HG02852 (cell line): ENCODE results near the gene TXN2.
"Not testable (repeated sequence)": the region's sequence is repeated elsewhere in the genome, so short reads cannot be mapped to it uniquely, and the experiment has no call there.

ENCODE experiments used
- ATAC-seq: cut with Tn5 transposase; IDR thresholded peaks from one replicate; pipeline ENCODE4 v1.9.1; 2021; ENCODE audit warnings: mild to moderate bottlenecking, moderate library complexity; ENCODE audit not compliant: unreplicated experiment

The TXN2 gene, protein sequence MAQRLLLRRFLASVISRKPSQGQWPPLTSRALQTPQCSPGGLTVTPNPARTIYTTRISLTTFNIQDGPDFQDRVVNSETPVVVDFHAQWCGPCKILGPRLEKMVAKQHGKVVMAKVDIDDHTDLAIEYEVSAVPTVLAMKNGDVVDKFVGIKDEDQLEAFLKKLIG

DNA sequence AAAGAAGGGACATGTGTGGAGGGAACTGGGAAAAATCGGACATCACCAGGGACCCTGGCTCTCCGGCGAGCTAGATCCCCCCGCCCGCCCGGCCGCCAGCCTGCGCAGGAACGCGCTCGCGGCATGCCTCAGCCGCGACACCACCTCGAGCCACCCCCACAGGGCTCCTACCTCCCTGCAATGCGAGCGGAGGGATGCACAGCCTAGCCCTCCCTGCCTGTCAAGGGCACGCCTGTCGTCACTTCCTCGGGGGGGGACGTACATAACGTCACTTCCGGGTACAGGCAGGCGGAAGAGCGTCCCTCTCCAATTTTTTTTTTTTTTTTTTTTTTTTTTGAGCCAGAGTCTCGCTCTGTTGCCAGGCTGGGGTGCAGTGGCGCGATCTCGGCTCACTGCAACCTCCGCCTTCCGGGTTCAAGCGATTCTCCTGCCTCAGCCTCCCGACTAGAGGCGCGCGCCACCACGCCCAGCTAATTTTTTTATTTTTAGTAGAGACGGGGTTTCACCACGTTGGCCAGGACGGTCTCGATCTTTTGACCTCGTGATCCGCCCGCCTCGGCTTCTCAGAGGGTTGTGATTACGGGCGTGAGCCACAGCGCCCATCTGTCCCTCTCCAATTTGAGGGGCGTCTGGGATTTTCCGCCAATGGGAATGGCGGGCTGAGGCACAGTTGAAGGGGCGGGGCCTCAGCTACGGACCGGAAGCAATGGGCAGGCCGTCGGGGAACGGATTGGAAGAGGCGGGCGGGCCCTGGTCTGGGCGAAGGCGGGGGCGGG lies at the start of gene TXN2:
Gene TXN2, minus strand, starts transcription at position 248 of the 776 bp plus-strand sequence. CDS start 803 bp downstream, outside the sequence.
- ATAC-seq, result peak; percentile 84

DNA sequence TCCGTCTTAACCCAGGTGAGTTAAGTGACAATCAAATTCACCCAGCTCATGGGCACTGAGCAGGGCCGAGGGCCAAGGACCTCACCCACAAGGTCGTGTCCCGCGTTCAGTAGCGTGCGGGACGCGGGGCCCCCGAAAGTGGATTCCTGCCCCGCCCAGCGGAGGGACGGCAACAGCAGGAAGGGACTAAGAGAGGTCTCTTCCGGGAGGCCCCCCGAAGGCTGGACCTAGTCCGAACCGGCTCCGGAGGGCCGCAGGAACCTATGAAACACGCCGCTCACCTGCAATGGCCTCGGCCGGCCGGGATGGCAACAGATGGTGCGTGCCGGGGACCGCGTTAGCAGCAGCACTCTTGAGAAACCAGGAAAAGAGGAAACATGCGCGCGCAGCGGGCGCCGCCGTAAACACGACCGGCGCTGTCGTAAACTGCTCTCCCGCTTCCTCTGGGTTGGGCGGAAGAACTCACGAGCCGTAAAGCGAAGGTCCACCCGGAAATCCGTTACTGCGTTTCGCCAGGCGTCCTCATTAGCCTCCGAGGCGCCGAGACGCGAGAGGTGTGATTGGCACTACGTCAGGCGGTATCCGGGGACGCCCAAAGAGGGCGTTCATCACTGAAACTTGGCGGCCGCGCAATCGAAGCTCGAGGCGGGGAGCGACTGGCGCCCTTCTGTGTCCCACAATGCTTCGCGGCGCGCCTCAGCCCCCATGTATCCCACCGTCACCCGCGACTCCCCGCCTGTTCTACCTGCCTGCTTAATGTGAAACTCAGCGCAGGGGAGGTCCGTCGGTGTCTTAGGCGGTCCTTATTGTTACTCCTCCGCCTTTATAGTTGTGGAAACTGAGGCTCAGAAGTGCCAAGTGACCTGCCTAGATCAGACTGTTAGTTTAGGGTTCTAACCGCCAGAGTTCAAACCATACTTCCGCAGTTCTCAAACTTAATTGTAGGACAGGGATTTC lies 47.6 kb upstream of the TXN2 start, which contains the start of gene EIF3D:
Gene EIF3D, minus strand, starts transcription at position 372 of the 957 bp plus-strand sequence. CDS start 3,045 bp downstream, outside the sequence.
- peak; percentile 94 for ATAC-seq

DNA sequence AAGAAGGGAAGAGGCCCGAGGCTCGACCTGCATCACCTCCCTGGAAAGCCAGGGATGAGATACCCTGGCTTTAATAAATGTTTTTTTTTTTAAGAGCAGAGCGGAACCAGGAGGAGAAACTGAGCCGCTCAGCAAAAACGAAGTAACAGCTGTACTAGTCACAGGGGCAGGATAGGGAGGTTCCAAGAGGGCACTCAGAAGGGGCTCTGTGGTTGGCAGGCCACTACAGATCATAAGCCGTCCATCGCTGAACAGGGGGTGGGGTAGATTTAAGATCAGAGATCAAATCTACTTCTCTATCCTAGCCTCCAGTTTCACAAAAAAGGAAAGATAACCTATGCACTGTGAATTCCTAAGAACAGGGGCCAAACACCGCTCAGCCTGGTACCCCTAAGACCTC lies 46.9 kb upstream of the TXN2 start:
- ATAC-seq, result no peak

DNA sequence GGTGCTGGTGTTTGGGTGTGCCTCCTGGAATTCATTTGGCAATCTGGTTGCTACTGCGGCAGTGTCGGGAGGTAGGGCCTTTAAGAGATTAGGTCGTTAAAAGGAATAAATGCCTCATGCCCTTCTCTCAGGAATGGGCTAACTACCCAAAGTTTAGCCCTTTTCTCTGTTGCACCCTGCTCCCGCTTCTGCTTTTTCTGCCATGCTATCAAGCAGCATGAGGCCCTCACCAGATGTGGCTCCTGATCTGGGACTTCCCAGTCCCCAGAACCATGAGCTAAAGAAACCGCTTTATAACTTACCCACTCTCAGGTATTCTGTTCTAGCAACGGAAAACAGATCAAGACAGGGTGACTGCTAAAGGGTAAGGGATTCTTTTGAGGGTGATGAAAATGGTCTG lies 41.2 kb upstream of the TXN2 start:
- ATAC-seq, result no peak

DNA sequence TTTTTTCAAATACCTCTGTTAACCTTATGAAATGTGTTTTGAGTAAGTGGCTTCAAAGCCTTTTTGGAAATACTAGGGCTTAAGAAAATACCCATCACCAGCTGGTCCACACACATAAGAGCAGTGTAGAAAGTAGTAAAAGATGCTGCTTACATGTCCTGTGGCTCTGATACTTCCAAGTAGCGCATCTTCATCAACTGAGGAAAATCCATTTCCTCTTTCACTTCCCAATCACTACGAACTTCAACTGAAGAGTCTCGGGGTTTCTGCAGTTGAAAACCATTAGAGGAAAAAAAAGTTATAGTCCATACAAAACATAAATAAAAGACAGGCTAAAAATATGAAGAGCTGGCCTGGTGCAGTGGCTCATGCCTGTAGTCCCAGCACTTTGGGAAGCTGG lies 39.0 kb upstream of the TXN2 start:
- ATAC-seq, result no peak

DNA sequence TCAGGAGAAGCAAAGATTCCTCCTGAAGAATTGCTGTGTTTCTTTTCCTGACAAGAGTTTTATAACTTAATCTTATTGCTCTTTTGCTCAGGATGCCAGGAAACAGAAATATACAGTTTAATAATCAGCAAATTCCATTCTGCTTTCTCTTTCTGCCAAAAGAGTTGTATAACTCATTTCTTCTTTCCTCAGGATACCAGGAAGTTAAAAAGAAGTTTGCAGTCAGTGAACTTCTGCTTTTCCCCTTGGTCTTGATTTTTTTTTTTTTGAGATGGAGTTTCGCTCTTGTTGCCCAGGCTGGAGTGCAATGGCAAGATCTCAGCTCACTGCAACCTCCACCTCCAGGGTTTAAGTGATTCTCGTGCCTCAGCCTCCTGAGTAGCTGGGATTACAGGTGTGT lies 38.5 kb upstream of the TXN2 start:
- ATAC-seq, result not testable (repeated sequence)

DNA sequence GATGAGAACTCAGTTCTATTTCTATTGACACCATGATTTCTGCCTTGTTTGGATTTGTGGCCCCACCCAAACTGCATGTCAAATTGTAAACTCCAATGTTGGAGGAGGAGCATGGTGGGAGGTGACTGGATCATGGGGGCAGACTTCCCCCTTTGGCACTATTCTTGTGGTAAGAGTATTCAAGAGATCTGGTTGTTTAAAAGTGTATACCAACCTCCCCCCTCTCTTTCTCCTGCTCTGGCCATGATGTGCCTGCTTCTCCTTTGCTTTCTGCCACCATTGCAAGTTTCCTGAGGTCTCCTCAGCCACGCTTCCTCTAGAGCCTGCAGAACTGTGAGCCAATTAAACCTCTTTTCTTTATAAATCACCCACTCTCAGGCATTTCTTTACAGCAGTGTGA lies 33.3 kb upstream of the TXN2 start:
- no peak for ATAC-seq

DNA sequence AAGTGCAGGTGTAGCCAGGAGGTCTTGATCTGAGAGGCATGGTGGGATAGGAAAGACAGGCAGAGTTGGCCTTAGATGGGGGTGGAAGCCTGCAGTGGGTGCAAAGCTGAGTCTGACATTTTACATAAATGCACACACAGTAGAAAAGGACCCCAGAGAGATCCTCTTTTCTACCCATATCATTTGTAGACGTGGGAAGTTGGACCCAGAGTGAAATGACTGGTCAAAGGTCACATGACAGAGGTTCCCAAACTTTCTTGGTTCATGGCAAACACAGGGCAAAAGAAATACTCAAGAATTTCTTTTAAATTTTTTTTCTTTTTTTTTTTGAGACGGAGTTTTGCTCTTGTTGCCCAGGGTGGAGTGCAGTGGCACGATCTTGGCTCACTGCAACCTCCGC lies 31.6 kb upstream of the TXN2 start:
- ATAC-seq, result no peak

DNA sequence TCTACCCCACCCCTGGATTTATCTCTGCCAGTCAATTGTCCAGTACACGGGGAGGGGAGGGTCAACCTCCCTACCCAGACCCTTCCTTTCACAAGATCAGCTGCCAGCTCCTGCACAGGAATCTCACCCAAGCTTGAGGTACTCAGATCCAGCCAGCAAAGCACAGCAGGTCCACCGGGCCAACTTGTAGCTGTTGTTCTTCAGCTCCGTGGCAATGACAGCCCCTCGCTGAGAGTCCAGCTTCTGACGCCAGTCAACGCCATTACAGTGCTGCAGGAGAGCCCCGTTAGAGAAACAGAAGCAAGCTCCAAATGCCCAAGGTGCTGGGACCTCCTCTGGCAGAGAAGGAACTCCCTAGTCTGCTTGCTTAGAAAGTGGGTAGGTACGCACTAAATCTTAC lies 30.9 kb upstream of the TXN2 start:
- no peak for ATAC-seq

DNA sequence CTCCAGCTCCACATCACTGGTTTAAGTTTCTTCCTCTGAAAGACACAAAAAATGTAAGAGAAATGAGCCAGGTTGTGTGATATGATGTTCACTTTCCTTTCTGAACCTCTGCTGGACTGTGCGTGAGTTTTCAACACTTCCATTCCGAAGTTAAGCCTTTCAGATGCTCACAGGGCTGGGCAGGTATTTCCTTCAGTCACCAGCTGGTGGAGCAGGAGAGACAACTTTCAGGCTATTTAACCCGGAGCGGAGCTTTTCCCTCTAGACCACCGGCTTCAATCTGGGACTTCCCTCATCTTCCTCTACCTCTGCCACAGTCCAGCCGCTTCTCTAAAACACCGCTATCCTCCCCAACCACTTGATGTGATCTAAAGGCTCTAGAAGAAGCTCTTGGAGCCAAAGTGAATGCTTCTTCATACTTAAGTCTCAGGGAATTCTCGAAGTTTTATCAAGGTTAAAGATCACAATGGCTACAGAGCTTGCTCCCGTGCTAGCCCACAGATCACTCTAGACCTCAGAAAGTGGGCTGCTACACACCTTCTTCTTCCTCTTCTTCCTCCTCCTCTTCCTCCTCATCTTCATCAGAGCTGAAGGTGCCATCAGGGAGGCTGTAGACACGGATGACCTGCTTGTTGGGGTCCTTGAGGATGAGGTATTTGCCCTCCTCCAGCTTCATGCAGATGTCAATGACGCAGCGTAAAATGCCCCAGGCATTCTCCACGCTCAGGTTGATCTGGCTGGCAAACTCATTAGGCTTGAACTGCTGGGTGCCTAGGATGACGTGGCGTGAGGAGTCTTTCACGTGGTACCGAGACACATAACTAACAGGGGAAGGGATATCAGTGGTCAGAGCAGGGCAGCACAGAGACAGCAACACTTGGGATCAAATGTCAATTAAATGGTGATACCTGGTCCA lies 29.8 kb upstream of the TXN2 start:
- ATAC-seq, result no peak

DNA sequence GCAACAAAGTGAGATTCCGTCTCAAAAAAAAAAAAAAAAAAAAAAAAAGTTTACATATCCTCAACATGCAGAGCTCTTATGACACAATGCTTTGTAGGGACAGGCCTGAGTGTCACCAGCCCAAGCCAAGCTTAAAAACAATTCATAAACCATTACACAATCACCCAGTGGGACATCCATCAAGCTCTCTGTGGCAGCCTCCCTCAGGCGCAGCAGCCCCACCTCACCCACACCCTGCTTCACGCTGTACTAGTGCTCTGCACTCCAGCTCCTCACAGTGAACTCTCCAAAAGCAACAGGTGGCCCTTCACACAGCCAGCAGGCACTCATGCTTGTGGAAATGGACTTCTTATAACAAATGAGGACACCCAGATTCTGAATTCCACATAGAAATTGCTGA lies 28.9 kb upstream of the TXN2 start:
- no peak for ATAC-seq

DNA sequence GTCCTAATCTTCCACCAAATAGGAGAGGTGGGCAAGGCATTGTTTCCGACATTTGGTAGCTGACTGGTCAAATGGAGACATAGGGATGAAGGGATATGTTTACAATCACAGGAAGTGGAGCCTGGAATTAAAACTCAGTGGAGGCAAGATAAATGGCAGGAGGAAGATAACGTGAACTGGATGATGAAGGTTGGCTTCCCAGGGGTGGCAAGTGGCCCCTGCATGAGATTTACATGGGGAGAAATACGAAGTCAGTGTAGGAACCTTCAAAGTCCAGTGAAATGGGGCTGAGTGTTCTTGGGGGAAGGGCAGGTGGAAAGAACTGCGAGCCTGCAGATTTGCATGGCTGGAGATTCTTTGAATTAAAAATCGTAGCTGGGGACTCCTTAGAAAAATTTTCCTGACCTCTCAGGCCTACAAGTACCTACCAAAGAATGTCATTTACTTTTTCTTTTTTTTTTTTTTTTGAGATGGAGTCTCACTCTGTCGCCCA lies 26.1 kb upstream of the TXN2 start:
- no peak for ATAC-seq

DNA sequence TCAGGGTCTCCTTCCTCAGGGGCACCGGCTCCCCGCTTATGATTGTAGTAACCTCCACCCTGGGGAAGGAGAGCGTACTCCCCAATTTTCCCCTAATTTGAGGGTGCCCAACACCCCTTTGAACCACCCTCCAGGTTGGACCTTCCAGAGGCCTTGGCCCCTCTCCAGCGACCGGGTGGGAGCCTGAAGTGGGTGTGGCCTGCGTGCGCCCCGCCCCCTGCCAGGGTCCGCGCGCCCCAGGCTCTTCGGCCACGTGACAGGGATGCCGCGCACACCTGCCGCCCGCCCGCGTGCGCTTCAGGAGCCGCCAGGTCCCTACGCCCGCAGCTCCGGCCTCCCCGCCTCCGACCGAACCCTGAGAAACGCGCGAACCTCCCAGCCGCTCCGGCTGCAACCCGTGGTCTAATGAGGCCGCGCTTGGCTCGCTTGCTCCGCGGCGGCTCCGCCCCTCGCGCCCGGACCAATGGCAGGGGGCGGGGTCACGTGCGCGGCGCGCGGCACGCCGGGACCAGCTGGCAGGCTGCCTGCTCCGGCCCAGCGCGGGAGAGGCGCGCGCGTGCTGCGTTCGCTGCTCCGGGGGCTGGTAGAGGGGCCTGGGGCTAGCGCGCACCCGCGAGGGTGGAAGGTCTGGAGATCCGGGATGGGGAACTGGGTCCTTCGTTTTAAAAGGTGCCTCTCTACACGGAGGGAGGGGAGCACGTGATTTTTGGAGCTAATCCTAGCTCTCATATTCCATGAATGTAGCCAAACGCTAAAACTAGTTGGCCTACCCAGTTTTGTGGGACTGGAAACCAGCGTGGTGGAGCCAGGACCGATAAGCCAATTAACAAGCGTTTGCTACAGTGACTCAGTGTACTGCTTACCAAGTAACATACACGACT lies 25.4 kb upstream of the TXN2 start, which contains the start of gene FOXRED2:
Gene FOXRED2, minus strand, starts transcription at position 404 of the 881 bp plus-strand sequence. CDS start 618 bp downstream, outside the sequence.
- peak; percentile 86 for ATAC-seq

DNA sequence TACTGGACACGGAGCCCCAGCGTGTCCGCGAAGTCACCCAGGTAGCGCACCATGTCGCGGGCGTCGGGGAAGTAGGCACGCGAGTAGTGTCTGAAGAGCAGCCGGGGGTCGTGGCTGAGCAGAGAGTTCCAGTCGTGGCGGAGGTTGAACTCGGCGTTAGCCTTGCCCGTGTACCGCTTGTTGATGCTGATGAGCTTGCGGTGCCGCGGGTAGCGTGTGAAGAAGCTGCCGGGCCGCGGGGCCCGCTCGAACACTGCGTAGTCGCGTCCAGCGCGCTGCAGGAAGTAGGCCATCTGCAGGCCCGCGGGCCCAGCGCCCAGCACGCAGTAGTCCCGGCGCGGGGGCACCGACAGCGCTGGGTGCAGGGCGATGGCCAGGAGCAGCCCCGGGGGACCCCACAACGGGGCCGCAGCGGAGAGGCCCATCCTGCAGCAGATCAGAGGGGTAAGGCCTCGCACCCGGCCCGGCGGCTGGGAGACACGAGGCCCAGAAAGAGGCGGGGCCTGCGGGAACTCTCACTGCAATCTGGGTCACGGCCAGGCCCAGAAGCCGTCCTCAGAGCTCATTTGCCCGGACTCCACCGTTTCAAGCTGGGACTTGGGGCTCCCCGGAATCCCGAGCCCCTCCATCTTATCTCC lies 24.7 kb upstream of the TXN2 start:
- ATAC-seq, result no peak

DNA sequence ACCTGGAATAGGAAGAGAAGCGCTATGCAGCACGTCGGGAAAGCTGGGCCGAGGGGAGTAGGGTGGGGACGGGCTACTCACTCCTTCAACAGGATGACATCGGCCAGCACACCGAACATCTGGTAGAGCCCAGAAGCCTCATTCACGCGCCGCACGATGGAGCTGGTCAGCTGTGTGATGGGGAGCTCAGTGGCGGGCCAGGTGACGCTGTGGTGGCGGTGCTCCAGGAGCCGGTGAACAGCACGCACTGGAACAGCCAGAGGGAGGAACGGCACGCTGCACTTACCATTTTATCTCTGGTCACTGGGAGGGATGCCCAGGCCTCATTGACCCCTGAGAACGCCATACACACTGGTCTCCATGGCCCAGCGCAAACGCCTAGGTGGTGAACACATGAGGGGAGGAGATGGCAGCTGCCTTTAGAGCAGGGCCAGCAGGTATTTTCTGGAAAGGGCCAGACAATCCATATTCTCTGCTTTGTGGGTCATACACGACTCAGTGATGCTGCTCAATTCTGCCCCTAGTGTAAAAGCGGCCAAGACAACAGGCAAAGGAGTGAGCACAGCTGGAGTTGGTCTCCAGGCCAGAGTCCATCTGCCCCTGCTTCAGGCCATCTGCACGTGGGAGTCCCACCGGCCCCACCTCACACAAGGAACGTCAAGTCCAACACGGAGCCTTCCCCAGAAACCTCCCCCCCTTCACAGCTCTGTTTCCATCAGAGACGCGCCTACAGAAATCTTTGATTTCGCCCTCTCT lies 16.6 kb upstream of the TXN2 start:
- ATAC-seq, result no peak

DNA sequence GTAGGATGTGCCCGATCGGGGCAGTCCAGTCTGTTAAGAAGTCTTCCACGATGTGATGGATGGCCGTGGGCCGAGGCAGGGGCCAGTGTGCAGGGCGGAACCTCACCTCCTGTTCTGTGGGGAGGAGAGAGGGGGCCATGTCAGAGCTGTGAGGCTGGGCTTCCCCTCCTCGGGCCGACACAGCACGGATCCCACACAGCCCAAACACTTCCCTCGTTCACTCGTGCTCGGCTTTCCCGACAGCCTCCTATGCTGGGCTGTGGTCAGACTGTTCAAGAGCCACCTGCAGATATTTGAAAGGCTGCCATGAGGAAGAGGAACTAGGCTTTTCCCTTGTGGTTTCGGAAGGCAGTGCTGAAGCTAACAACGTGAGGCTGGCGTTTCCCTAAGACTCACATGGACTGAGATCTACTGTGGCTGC lies 12.3 kb upstream of the TXN2 start:
- peak; percentile 62 for ATAC-seq

DNA sequence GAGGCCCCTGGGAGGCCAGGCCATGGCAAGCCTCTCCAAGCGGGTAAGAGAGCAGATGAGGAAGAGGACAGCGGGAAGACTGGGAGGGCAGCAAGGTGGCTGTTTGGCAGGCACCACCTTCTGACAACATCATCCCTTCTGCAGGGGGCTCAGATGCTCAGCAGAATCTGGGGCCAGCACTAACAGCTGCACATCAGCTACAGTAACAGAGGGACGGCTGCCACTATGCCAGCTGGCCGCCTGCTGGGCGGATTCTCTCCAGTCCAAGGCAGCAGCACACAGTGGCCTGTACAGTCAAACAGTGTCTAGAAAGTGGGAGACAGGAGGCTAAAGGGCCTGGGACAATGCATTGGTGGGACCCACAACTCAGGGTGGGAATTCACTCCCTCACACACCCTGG lies 10.7 kb upstream of the TXN2 start:
- no peak for ATAC-seq

DNA sequence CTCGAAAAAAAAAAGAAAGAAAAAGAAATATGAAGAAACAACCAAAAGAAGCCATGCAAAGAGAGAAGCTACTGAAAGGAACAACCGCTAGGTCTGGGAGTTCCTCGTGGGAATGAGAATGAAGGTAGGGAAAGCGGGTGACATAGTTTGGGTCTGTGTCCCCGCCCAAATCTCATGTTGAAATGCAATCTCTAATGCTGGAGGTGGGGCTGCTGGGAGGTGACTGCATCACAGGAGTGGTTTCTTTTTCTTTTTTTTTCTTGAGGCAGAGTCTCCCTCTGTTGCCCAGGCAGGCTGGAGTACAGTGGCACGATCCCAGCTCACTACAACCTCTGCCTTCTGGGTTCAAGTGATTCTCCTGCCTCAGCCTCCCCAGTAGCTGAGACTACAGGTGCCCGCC lies 9.7 kb upstream of the TXN2 start:
- ATAC-seq, result no peak
